ENCODE results near the gene SUV39H1.

DNA sequence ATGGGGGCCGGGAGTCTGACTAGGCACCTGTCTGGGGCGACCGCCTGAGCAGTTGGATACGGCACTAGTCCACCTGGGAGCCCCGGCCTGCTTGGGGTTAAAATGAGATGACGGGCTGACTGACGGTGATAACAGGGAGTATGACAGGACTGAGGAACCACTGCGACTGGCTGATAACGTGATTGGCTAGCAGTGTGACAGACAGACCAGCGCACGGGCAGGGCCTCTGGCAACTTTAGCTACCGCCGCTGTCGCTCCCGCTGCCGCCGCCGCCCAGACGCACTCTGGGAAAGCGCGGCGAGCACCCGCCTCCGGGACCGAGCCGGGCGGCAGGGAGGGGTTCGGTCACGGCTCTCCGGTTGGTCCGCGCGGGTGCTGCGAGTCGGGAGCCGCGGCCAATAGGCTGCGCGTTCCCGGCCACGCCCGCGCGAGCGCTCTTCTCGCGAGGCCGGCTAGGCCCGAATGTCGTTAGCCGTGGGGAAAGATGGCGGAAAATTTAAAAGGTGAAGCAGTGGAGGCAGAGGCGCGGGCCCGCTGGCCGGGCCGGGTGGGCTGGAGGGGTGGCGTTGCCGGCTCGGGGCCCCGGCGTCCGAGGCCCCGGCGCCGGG is at the start of gene SUV39H1:
- TF ChIP-seq, protein P1, sequence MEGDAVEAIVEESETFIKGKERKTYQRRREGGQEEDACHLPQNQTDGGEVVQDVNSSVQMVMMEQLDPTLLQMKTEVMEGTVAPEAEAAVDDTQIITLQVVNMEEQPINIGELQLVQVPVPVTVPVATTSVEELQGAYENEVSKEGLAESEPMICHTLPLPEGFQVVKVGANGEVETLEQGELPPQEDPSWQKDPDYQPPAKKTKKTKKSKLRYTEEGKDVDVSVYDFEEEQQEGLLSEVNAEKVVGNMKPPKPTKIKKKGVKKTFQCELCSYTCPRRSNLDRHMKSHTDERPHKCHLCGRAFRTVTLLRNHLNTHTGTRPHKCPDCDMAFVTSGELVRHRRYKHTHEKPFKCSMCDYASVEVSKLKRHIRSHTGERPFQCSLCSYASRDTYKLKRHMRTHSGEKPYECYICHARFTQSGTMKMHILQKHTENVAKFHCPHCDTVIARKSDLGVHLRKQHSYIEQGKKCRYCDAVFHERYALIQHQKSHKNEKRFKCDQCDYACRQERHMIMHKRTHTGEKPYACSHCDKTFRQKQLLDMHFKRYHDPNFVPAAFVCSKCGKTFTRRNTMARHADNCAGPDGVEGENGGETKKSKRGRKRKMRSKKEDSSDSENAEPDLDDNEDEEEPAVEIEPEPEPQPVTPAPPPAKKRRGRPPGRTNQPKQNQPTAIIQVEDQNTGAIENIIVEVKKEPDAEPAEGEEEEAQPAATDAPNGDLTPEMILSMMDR (IDR thresholded peaks at IDR 0.05; ENCODE audit: low read length) = no peak
- no peak for TF ChIP-seq EZH2 (optimal IDR thresholded peaks at IDR 0.05; ENCODE audit: low read depth, low read length)
